ENCODE data around the gene TAGLN2.
"Not testable (repeated sequence)": the region's sequence is repeated elsewhere in the genome, so short reads cannot be mapped to it uniquely, and the experiment has no call there.

The TAGLN2 gene

GRCh38 chr1:159917533-159918351, 7.6 kb downstream of the TAGLN2 start:
- Mint-ChIP-seq H3K27me3 (no peaks in the 10 kb centered on the region), H3K27ac (peak overlapping the region; percentile 55), H3K36me3 (ENCODE audit: low read depth) (peaks cover 67% of the 10 kb centered on the region), H3K9me3 (no peaks in the 10 kb centered on the region), H3K4me1 (ENCODE audit: low read depth) (peaks cover 57% of the 10 kb centered on the region), H3K4me3 (no peak overlapping the region)
- intact Hi-C loops (cut with micrococcal nuclease) = no loop called here

- no peaks in the 10 kb centered on the region for H3K9me3 Mint-ChIP-seq
- no peak overlapping the region for H3K27ac Mint-ChIP-seq
- peaks cover 57% of the 10 kb centered on the region for H3K4me1 Mint-ChIP-seq (ENCODE audit: low read depth)
- no peaks in the 10 kb centered on the region for H3K27me3 Mint-ChIP-seq
- H3K36me3 Mint-ChIP-seq (ENCODE audit: low read depth) = peaks cover 60% of the 10 kb centered on the region
- intact Hi-C loops (cut with micrococcal nuclease) = no loop called here
- H3K4me3 Mint-ChIP-seq = no peak overlapping the region
These were observed 8.9 kb downstream of the TAGLN2 start for GRCh38 chr1:159916242-159917051.

GRCh38 chr1:159915571-159916241, 9.6 kb downstream of the TAGLN2 start:
- H3K36me3 Mint-ChIP-seq (ENCODE audit: low read depth) = peaks cover 53% of the 10 kb centered on the region
- intact Hi-C loops (cut with micrococcal nuclease) = no loop called here
- peaks cover 54% of the 10 kb centered on the region for H3K4me1 Mint-ChIP-seq (ENCODE audit: low read depth)
- no peaks in the 10 kb centered on the region for H3K9me3 Mint-ChIP-seq
- no peaks in the 10 kb centered on the region for H3K27me3 Mint-ChIP-seq
- H3K27ac Mint-ChIP-seq = peak overlapping the region; percentile 18
- H3K4me3 Mint-ChIP-seq = no peak overlapping the region

- Mint-ChIP-seq H3K4me3 (no peak overlapping the region), H3K27ac (no peak overlapping the region), H3K9me3 (no peaks in the 10 kb centered on the region), H3K36me3 (ENCODE audit: low read depth) (peaks cover 40% of the 10 kb centered on the region), H3K27me3 (no peaks in the 10 kb centered on the region), H3K4me1 (ENCODE audit: low read depth) (peaks cover 54% of the 10 kb centered on the region)
- intact Hi-C loops (cut with micrococcal nuclease) = no loop called here
These were observed 10.9 kb downstream of the TAGLN2 start for GRCh38 chr1:159914252-159915018.

- H3K27me3 Mint-ChIP-seq = no peaks in the 10 kb centered on the region
- no peak overlapping the region for H3K4me3 Mint-ChIP-seq
- peaks cover 52% of the 10 kb centered on the region for H3K4me1 Mint-ChIP-seq (ENCODE audit: low read depth)
- H3K36me3 Mint-ChIP-seq (ENCODE audit: low read depth) = peaks cover 32% of the 10 kb centered on the region
- intact Hi-C loops (cut with micrococcal nuclease) = no loop called here
- no peaks in the 10 kb centered on the region for H3K9me3 Mint-ChIP-seq
- H3K27ac Mint-ChIP-seq = peak overlapping the region; percentile 8
These were observed 11.7 kb downstream of the TAGLN2 start for GRCh38 chr1:159913451-159914192.

GRCh38 chr1:159911326-159912070, 13.8 kb downstream of the TAGLN2 start:
- Mint-ChIP-seq H3K27me3 (no peaks in the 10 kb centered on the region), H3K36me3 (ENCODE audit: low read depth) (peaks cover 11% of the 10 kb centered on the region), H3K27ac (peak overlapping the region; percentile 85), H3K9me3 (no peaks in the 10 kb centered on the region), H3K4me3 (no peak overlapping the region), H3K4me1 (ENCODE audit: low read depth) (peaks cover 39% of the 10 kb centered on the region)
- intact Hi-C loops (cut with micrococcal nuclease) = no loop called here

- Mint-ChIP-seq H3K27me3 (no peaks in the 10 kb centered on the region), H3K27ac (no peak overlapping the region), H3K9me3 (no peaks in the 10 kb centered on the region), H3K4me3 (no peak overlapping the region), H3K36me3 (ENCODE audit: low read depth) (no peaks in the 10 kb centered on the region), H3K4me1 (ENCODE audit: low read depth) (peaks cover 29% of the 10 kb centered on the region)
- intact Hi-C loops (cut with micrococcal nuclease) = no loop called here
These were observed 17.0 kb downstream of the TAGLN2 start for GRCh38 chr1:159908031-159908940.

- Mint-ChIP-seq H3K9me3 (no peaks in the 10 kb centered on the region), H3K36me3 (ENCODE audit: low read depth) (no peaks in the 10 kb centered on the region), H3K27ac (peak overlapping the region; percentile 13), H3K27me3 (no peaks in the 10 kb centered on the region), H3K4me3 (no peak overlapping the region), H3K4me1 (ENCODE audit: low read depth) (peaks cover 21% of the 10 kb centered on the region)
- intact Hi-C loops (cut with micrococcal nuclease) = no loop called here
These were observed 18.3 kb downstream of the TAGLN2 start for GRCh38 chr1:159906960-159907359.

GRCh38 chr1:159904036-159904435, 21.3 kb downstream of the TAGLN2 start:
- H3K36me3 Mint-ChIP-seq (ENCODE audit: low read depth); H3K9me3 Mint-ChIP-seq; intact Hi-C loops (cut with micrococcal nuclease); H3K4me3 Mint-ChIP-seq; H3K27ac Mint-ChIP-seq: not testable (repeated sequence)
- H3K27me3 Mint-ChIP-seq = peaks cover 18% of the 10 kb centered on the region
- peaks cover 28% of the 10 kb centered on the region for H3K4me1 Mint-ChIP-seq (ENCODE audit: low read depth)

GRCh38 chr1:159902541-159902940, 22.8 kb downstream of the TAGLN2 start:
- no peaks in the 10 kb centered on the region for H3K9me3 Mint-ChIP-seq
- H3K27ac Mint-ChIP-seq = no peak overlapping the region
- intact Hi-C loops (cut with micrococcal nuclease) = no loop called here
- H3K4me1 Mint-ChIP-seq (ENCODE audit: low read depth) = peaks cover 39% of the 10 kb centered on the region
- no peak overlapping the region for H3K4me3 Mint-ChIP-seq
- peaks cover 18% of the 10 kb centered on the region for H3K27me3 Mint-ChIP-seq
- no peaks in the 10 kb centered on the region for H3K36me3 Mint-ChIP-seq (ENCODE audit: low read depth)

- H3K27me3 Mint-ChIP-seq = peaks cover 18% of the 10 kb centered on the region
- H3K4me1 Mint-ChIP-seq (ENCODE audit: low read depth) = peaks cover 50% of the 10 kb centered on the region
- no peak overlapping the region for H3K4me3 Mint-ChIP-seq
- no peaks in the 10 kb centered on the region for H3K36me3 Mint-ChIP-seq (ENCODE audit: low read depth)
- no peaks in the 10 kb centered on the region for H3K9me3 Mint-ChIP-seq
- intact Hi-C loops (cut with micrococcal nuclease) = no loop called here
- peak overlapping the region; percentile 83 for H3K27ac Mint-ChIP-seq
These were observed 24.4 kb downstream of the TAGLN2 start for GRCh38 chr1:159900755-159901360.
